Gastrocnemius medialis (tissue), 4 donors: ENCODE measurements around the gene SHLD1.

Experiments
- CTCF ChIP-seq, 5 experiments: fragments of 450-650 bp in 3 of 5; fragments of 200-600 bp in 2 of 5; sonication (generic) in 2 of 5; IDR thresholded peaks in 4 of 5; conservative IDR thresholded peaks in 1 of 5; 1 replicate in 4 of 5; 2 replicates in 1 of 5; pipeline ENCODE4 v1.5.1; 2016 to 2019; ENCODE audit warnings: antibody characterized with exemption in 5 of 5, mild to moderate bottlenecking in 3 of 5, moderate library complexity in 3 of 5
- POLR2A ChIP-seq, 2 donors: fragments of 450-650 bp; IDR thresholded peaks; one replicate each; pipeline ENCODE4 v1.6.1; 2017; ENCODE audit warnings: antibody characterized with exemption in 2 of 2, mild to moderate bottlenecking in 2 of 2, moderate library complexity in 2 of 2

- no peak for TF ChIP-seq POLR2A (IDR thresholded peaks at IDR 0.05)
- no peak for TF ChIP-seq CTCF (IDR thresholded peaks at IDR 0.05 in 4 of 5, conservative IDR thresholded peaks at IDR 0.05 in 1 of 5)
Measured at GRCh38 chr20:5746064-5746463, 4.1 kb upstream of the SHLD1 start.
